GM21367 (cell line): ENCODE results near the gene HOPX.
"Not testable (repeated sequence)": the region's sequence is repeated elsewhere in the genome, so short reads cannot be mapped to it uniquely, and the experiment has no call there.

ENCODE experiments used
- ATAC-seq: cut with Tn5 transposase; IDR thresholded peaks from one replicate; pipeline ENCODE4 v1.9.1; 2021; ENCODE audit not compliant: unreplicated experiment

The HOPX gene

GRCh38 chr4:56681158-56681852 lies at the start of gene HOPX:
TSS of gene HOPX (minus strand) at chr4:56681296. CDS start at chr4:56657816, 23,480 bp downstream.
- peak; percentile 75 for ATAC-seq

DNA sequence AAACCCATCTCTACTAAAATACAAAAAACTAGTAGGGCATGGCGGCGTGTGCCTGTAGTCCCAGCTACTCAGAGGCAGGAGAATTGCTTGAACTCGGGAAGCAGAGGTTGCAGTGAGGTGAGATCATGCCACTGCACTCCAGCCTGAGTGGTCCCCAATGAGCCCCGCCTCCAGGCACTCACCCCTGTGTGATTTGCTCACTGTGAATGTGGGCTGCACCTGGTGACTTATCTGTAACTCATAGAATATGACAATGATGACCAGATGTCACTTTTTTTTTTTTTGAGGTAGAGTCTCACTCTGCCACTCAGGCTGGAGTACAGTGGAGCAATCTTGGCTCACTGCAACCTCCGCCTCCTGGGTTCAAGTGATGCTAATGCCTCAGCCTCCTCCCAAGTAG lies 49.0 kb upstream of the HOPX start:
- ATAC-seq: no peak

- ATAC-seq: no peak
Observed at GRCh38 chr4:56728512-56728911, 47.4 kb upstream of the HOPX start.

DNA sequence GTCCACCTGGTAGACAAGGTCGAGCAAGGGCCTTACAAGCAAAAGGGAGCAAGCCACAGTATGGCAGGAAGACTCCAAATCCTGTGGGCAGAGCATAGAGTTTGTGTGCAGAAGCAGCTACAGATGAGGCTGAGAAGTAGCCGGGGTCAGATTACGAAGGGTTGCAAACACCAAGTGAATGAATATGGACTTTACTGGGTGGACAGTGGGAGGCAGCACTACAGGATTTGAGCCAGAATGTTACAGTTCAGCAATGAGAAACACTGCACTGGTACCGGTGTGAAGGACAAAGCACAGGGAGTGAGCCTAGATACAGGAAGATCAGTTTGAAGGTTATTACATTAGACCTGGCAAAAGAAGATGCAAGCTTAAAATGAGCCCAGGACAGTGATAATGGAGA lies 46.1 kb upstream of the HOPX start:
- ATAC-seq: no peak

DNA sequence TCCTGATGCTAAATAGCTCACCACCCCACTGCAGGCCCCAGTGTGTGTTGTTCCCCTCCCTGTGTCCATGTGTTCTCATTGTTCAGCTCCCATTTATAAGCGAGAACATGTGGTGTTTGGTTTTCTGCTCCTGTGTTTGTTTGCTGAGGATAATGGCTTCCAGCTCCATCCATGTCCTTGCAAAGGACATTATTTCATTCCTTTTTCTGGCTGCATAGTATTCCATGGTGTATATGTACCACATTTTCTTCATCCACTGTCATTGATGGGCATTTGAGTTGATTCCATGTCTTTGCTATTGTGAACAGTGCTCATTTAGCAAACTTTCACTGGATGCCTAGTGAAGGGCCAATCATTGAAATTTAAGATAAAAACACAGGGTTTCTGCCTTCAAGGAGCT lies 45.5 kb upstream of the HOPX start:
- ATAC-seq: not testable (repeated sequence)

- no peak for ATAC-seq
Observed at GRCh38 chr4:56723659-56724230, 42.6 kb upstream of the HOPX start.

GRCh38 chr4:56723201-56723605 lies 42.1 kb upstream of the HOPX start:
- ATAC-seq: no peak

DNA sequence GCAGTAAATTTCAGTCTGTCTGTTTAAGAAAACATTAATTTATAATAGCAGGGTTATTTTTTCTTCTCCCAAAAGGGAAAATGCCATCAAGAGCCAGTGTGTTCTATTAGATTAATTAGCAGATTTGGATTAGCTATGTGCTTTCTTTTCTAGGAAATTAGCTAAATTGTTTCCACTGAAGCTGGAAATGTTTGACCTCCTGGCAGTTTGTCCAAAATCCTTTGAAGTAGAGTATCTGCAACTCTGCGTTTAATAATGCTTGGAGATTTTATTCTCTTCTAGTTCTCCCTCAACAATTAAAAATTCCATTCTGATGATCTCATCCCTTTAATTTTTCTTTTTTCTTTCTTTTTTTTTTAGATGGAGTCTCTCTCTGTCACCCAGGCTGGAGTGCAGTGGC lies 27.1 kb upstream of the HOPX start:
- no peak for ATAC-seq

DNA sequence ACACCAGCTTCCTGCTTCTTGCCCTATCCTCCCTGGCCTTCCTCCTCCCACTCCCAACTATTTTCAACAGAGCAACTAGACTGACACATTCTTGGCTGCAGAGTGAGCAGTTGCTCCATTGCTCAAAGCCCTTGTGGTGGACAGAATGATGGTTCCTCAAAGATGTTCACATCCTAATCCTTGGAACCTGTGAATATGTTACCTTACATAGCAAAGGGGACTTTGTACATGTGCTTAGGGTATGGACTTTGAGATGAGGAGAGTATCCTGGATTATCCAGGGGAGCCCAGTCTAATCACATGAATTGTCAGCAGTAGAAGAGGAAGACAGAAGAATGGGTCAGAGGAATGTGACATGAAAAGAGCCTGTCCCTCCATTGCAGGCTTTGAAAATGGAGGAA lies 24.9 kb upstream of the HOPX start:
- ATAC-seq: no peak

GRCh38 chr4:56705334-56705733 lies 24.2 kb upstream of the HOPX start:
- ATAC-seq: no peak

GRCh38 chr4:56704089-56704871 lies 23.2 kb upstream of the HOPX start:
- ATAC-seq: no peak

DNA sequence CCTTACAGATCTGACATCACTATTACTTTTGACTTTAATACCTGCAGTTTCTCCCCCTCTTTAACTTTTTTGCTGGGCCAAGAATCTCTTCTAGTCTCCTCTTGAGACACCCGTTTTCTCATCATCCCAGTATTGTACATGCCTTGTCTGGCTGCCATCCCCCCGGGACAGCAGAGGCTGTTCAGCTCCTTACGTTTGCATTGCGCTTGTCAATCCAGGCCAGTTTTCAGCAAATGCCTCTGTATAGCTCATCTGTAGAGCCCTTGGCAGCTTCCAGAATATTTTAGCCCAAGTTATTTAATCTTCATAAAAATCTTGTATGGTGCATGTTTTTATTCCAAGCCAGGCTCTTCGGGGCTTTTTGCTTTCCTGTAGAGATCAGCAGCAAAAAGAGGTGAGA lies 22.3 kb upstream of the HOPX start:
- no peak for ATAC-seq

GRCh38 chr4:56701644-56702043 lies 20.5 kb upstream of the HOPX start:
- ATAC-seq: no peak

DNA sequence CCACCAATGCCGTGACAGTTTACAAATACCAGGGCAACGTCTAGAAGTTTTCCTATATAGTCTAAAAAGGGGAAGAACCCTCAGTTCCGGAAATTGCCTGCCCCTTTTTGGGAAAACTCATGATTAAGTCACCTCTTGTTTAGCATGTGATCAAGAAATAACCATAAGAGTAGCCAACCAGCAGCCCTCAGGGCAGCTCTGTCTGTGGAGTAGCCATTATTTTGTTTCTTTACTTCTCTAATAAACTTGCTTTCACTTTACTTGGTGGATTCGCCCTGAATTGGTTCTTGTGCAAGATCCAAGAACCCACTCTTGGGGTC lies 20.0 kb upstream of the HOPX start:
- ATAC-seq: no peak

DNA sequence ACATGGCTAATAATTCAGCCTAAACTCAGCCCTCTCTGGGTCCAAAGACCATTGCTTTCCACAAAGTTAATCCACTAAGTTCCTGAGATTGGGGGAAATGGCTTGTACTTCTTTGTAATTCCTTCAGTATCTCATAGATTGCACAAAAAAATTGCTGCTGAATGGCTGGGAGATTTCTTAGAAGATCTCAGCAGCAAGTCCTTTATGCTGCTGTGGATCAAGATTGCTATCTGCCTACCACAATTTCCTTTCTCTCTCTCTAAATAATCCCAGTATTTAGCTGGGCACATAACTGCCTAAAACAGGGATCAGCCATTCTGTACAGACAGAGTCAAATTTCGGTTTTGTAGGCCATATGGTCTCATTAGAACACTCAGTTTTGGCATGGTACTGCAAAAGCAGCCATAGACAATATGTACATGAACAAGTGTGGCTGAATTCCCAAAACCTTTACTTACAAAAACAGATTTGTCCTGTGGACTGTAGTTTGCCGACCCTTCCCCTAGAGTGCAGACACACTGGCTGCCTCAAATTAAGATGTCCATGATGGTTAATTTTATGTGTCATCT lies 18.5 kb upstream of the HOPX start:
- ATAC-seq: no peak

DNA sequence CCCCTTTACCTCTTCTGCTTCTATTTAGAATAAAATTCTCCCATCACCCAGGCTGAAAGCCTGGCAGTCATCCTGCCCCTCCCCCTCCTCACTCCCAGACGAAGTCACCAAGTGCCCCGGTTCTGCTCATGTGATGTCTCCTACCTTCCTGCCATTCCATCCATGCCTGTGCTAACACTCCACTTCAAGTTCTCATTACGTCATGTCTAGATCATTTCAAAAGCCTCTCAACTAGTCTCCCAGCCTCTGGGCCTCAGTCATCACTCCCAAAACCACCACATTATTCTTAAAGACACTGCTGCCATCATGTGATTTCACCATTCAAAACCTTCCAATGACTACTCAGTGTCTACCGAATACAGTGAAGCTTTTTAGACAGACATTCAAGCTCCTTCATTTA lies 17.2 kb upstream of the HOPX start:
- ATAC-seq: no peak

DNA sequence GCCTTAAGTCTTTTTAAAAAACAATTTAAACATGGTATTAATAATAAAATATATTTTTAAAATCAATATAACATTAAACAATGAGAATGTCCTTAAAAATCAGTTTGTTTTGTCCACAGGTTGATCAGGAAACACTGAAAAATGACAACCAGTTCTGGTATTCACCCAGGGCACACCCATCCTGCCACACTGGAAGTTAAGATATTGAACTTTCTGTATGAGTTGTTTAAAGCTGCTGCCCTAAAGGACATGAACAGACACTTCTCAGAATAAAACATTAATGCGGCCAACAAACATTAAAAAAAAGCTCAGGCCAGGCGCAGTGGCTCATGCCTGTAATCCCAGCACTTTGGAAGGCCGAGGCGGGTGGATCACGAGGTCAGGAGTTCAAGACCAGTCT lies 15.0 kb upstream of the HOPX start:
- no peak for ATAC-seq

DNA sequence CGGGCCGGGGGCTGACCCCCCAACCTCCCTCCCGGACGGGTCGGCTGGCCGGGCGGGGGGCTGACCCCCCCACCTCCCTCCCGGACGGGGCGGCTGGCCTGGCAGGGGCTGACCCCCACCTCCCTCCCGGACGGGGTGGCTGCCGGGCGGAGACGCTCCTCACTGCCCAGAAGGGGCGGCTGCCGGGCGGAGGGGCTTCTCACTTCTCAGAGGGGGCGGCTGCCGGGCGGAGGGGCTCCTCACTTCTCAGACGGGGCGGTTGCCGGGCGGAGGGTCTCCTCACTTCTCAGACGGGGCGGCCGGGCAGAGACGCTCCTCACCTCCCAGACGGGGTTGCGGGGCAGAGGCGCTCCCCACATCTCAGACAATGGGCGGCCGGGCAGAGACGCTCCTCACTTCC lies 12.4 kb upstream of the HOPX start:
- ATAC-seq: not testable (repeated sequence)

DNA sequence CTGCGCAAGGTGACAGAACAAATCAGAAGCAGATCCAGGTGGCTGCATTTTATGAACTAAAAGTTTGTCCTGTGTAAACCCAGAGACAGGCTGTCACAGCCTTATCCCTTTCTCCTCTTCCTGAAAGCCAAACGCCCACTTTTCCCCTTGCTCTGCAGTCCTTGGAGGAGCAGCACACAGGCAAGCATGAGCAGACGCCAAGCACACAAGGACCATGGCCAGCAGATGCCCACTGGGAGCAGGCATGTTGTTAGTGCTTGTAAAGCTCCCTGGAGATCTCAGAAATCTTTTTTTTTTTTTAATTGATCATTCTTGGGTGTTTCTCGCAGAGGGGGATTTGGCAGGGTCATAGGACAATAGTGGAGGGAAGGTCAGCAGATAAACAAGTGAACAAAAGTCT lies 11.5 kb upstream of the HOPX start:
- ATAC-seq: no peak

DNA sequence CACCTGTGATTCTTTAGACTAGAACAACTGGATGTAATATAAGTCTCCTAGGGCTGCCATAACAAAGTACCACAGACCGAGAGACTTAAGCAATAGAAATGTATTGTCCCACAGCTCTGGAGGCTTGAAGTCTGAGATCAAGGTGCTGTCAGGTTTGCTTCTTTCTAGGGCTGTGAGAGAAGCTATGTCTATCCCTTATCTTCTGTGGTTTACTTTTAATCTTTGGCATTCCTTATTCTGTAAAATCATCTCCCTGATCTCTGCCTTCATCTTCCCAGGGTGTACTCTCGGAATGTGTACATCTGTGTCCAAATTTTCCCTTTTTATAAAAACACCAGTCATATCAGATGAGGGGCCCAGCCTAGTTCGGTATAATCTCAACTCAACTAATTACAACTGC lies 10.3 kb upstream of the HOPX start:
- ATAC-seq: no peak

DNA sequence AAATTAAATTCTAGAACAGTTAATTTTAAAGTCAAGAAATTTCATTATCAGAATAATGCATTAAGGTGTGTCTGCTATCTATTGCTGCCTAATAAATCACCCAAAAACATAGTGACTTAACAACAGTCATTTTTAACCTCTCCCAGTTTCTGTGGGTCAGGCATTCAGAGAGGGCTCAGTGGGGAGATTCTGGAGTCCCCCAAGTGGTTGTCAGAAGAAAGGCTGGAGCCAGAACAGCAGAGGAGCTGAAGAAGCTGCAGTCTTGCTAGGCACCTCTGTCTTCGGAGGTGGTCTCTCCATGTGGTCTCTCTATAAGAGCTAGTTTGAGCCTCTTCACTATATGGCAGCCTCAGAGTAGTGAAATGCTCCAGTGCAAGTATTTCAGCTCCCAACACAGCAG lies 9.3 kb upstream of the HOPX start:
- ATAC-seq: no peak
